Ectodermal cell (in vitro differentiated cells): Measurements from ENCODE around the gene PLA2G2D.

Experiments
- H3K27ac ChIP-seq: 2 replicates; pipeline ENCODE4 v1.7.0; 2013; ENCODE audit warnings: mild to moderate bottlenecking, low read depth, low read length; ENCODE audit not compliant: insufficient read depth, poor library complexity, severe bottlenecking
- H3K27me3 ChIP-seq: 2 replicates; pipeline ENCODE4 v1.7.0; 2013; ENCODE audit warnings: mild to moderate bottlenecking, low read length; ENCODE audit not compliant: insufficient read depth, control insufficient read depth, poor library complexity, severe bottlenecking
- H3K36me3 ChIP-seq: one replicate; pipeline ENCODE4 v1.7.0; 2013; ENCODE audit warnings: low read length; ENCODE audit not compliant: control insufficient read depth, insufficient read depth
- H3K4me1 ChIP-seq: one replicate; pipeline ENCODE4 v1.7.0; 2013; ENCODE audit warnings: low read length; ENCODE audit not compliant: control insufficient read depth, insufficient read depth
- H3K4me3 ChIP-seq: 2 replicates; pipeline ENCODE4 v1.7.0; 2013; ENCODE audit warnings: low read depth, low read length, control low read depth; ENCODE audit not compliant: insufficient read depth
- H3K9me3 ChIP-seq: 2 replicates; pipeline ENCODE4 v1.7.0; 2013; ENCODE audit warnings: mild to moderate bottlenecking, low read length, moderate library complexity; ENCODE audit not compliant: control insufficient read depth
- WGBS, 2 experiments: methylation state at CpG; one replicate each; pipeline ENCODE4 v1.1.7; 2013; ENCODE audit warnings: missing lambda C conversion rate in 2 of 2; 5-methylcytosine and 5-hydroxymethylcytosine counted together

The PLA2G2D gene

DNA sequence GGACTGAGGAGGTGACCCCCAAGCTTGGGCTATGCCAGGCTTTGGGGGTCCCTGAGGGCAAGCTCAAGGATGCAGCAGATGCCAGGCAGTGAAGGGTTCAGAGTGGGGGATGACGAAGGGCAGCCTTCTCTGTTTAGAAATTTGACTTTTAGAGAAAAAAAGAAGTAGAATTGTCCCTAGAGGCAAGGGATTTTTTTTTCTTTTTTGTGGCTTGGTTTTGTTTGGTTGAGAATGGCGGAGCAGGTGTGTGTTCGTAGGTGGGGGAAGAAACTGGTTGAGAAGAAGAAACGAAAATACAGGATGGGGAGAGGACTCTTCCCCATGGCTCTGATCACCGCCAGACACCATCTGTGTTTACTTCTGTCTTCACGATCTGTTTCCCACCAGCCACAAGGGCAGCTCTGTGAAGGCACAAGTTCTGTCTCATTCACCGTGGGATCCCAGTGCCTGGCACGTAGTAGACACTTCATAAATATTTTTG lies 41.1 kb downstream of the PLA2G2D start:
- Histone ChIP-seq H3K36me3 (no peaks in the 10 kb centered on the region), H3K4me3 (no peak overlapping the region), H3K4me1 (no peaks in the 10 kb centered on the region), H3K27ac (no peak overlapping the region), H3K27me3 (no peaks in the 10 kb centered on the region), H3K9me3 (no peaks in the 10 kb centered on the region)
- WGBS, 2 experiments, result 89 to 92% methylated on average over 8 of the region's 8 CpGs

DNA sequence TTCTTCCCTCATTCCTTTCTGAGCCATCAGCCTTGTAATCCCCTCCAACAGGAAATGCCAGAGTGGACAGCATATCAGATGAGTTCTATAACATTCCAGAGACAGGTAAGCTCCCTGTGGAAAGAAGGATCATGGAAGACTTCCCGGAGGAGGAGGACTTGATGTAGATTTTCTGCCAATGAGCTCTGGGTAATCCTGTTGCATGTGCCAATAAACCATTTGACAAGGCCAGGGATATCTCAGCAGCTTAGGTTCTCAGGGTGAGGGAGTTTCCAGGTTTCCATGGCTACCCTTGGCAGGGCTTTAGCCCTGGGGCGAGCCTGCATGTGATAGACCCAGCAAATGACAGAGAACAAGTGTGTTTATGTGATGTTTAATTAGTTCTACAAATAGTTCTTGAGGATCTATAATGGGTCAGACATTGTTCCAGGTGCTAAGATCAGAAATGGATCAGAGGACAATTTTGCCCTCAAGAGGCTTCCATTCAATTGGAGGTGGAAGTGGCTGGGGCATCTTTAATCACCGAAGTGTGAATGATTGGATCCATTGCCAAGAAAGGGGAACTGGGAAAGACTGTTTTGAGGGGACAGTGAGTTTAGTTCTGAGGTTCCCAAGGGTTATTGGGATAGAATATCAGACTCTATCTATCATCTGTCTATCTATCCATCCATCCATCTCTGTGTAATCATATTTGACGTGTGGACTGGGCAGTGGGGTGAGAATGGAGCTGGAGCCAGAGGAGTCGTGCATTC lies 42.5 kb downstream of the PLA2G2D start:
- Histone ChIP-seq H3K4me3 (no peak overlapping the region), H3K36me3 (no peaks in the 10 kb centered on the region), H3K27ac (no peak overlapping the region), H3K4me1 (no peaks in the 10 kb centered on the region), H3K27me3 (no peaks in the 10 kb centered on the region), H3K9me3 (no peaks in the 10 kb centered on the region)
- 94 to 97% methylated on average over 5 of the region's 5 CpGs for WGBS, 2 experiments

DNA sequence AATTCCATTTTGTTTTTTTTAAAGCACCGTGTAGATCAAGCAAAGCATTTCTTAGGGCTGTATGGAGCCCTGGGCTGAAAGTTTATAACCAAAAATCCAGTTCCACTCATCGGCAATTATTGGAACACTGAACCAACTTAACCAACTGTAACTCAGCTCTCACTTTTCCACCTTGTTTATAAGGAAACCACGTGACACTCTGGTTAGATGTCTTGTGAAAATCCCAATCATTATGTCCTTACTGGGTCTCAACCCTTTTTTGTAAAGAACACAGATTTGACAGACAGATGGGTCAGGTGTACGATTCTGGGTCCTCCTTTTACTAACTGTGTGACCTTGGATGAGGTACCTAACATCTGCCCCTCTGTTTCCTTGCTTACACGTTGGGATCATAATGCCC lies 43.1 kb downstream of the PLA2G2D start:
- H3K36me3 ChIP-seq, result no peaks in the 10 kb centered on the region
- H3K27me3 ChIP-seq, result no peaks in the 10 kb centered on the region
- H3K9me3 ChIP-seq, result no peaks in the 10 kb centered on the region
- H3K27ac ChIP-seq, result no peak overlapping the region
- no peaks in the 10 kb centered on the region for H3K4me1 ChIP-seq
- 84% methylated on average over 5 of the region's 5 CpGs for WGBS, 2 experiments
- H3K4me3 ChIP-seq, result no peak overlapping the region

DNA sequence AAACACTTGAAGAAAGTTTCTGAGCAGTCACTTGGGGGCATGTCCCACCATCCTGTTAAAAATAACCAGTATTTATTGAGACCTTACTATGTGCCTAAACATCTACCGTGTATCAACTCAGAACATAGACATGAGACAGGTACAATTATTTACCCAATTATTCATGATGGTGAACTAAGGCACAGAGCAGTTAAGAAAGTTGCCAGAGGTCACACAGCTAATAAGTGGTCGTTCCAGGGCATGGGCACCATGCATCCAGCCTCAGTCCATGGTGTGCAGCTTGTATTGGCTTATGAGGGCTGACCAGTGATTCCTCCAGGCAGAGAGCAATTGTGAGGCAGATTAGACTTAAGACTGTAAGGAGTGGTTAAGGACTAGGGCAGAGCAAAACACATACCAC lies 44.0 kb downstream of the PLA2G2D start:
- Histone ChIP-seq H3K4me3 (no peak overlapping the region), H3K36me3 (no peaks in the 10 kb centered on the region), H3K4me1 (no peaks in the 10 kb centered on the region), H3K27ac (no peak overlapping the region), H3K27me3 (no peaks in the 10 kb centered on the region), H3K9me3 (no peaks in the 10 kb centered on the region)
- WGBS, 2 experiments, result 92 to 95% methylated on average over 2 of the region's 2 CpGs

DNA sequence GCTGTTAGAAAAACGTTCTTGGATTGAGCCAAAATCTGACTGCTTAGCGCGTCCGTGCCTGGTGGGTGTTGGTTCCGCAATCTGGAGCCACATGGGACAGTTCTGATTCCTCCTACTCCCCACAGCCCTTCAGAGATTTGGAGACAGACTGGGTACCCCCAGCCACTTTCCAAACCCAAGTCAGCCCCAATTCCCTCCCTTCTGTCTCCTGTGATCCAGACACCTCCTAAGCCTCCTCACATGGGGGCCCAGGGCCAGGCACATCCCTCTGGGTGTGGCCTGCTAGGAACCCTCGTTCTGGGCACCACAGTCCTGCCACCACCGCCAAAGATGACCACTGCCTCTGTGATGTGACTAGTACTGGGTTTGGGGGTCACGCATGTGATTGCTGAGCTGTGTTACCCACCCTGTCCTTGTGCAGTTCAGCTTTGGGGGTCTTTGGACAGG lies 44.6 kb downstream of the PLA2G2D start:
- Histone ChIP-seq H3K4me1 (no peaks in the 10 kb centered on the region), H3K4me3 (no peak overlapping the region), H3K9me3 (no peaks in the 10 kb centered on the region), H3K36me3 (no peaks in the 10 kb centered on the region), H3K27ac (no peak overlapping the region), H3K27me3 (no peaks in the 10 kb centered on the region)
- WGBS, 2 experiments, result 94 to 96% methylated on average over 8 of the region's 8 CpGs

DNA sequence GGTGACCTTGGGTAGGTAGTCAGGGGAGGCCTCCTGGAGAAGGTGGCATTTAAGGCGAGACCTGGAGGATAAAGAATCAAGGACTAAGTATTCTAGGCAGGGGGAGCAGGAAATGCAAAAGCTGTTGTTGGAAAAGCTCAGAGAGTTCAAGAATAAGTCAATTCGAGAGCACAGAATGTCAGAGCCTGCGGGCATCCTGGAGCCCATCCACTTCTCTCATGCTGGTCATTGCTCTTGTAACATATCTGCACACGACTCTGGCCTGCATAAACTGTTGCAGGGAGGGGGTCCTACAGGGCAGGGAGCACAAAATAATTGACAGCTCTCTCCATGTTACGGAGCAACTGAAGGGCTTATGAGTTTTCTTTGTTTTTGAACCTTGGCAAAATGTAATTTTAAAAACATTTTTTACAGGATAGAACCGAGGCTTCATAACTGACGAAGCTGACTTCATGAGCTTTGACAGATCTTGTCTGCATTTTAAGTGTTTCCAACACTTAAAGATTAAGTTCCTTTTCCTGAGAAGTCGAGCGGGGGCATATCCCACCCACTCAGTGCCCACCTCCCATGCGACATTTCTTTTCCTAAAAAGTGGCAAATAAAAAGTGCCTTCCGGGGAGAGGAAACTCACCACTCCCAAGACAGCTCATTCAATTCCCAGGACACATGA lies 45.1 kb downstream of the PLA2G2D start:
- no peaks in the 10 kb centered on the region for H3K36me3 ChIP-seq
- no peaks in the 10 kb centered on the region for H3K9me3 ChIP-seq
- H3K4me1 ChIP-seq, result no peaks in the 10 kb centered on the region
- no peak overlapping the region for H3K27ac ChIP-seq
- WGBS, 2 experiments, result 92 to 93% methylated on average over 11 of the region's 11 CpGs
- no peak overlapping the region for H3K4me3 ChIP-seq
- H3K27me3 ChIP-seq, result no peaks in the 10 kb centered on the region

GRCh38 chr1:20073256-20073655 lies 46.1 kb downstream of the PLA2G2D start:
- H3K4me1 ChIP-seq, result no peaks in the 10 kb centered on the region
- H3K27ac ChIP-seq, result no peak overlapping the region
- H3K36me3 ChIP-seq, result no peaks in the 10 kb centered on the region
- H3K4me3 ChIP-seq, result no peak overlapping the region
- 94 to 100% methylated on average over 2 of the region's 2 CpGs for whole genome bisulfite sequencing, 2 experiments
- no peaks in the 10 kb centered on the region for H3K27me3 ChIP-seq
- no peaks in the 10 kb centered on the region for H3K9me3 ChIP-seq

- Histone ChIP-seq H3K27me3 (no peaks in the 10 kb centered on the region), H3K9me3 (no peaks in the 10 kb centered on the region), H3K4me1 (no peaks in the 10 kb centered on the region), H3K27ac (no peak overlapping the region), H3K4me3 (no peak overlapping the region), H3K36me3 (no peaks in the 10 kb centered on the region)
- 88 to 90% methylated on average over 7 of the region's 7 CpGs for WGBS, 2 experiments
Measured at GRCh38 chr1:20072771-20073170, 46.6 kb downstream of the PLA2G2D start.

DNA sequence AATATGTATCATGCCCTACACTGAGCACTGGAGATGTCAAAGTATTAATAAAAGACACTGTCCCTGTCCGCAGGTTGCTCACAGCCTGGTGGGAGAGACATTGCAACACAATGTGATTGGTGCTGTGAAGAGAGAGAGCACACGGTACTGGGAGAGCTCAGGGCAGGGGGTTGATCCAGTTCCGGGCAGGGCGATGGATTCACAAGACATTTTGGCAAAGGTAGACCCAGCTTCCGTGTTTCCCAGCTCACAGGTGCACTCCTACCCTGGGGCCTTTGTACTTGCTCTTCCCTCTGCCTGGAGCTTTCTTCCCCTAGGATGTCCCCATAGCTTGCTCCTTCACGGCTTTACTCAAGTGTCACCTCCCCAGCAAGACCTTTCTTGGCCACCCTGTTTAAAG lies 47.9 kb downstream of the PLA2G2D start:
- Histone ChIP-seq H3K4me1 (no peaks in the 10 kb centered on the region), H3K27ac (no peak overlapping the region), H3K27me3 (no peaks in the 10 kb centered on the region), H3K4me3 (no peak overlapping the region), H3K9me3 (no peaks in the 10 kb centered on the region), H3K36me3 (no peaks in the 10 kb centered on the region)
- 90 to 93% methylated on average over 6 of the region's 6 CpGs for WGBS, 2 experiments

DNA sequence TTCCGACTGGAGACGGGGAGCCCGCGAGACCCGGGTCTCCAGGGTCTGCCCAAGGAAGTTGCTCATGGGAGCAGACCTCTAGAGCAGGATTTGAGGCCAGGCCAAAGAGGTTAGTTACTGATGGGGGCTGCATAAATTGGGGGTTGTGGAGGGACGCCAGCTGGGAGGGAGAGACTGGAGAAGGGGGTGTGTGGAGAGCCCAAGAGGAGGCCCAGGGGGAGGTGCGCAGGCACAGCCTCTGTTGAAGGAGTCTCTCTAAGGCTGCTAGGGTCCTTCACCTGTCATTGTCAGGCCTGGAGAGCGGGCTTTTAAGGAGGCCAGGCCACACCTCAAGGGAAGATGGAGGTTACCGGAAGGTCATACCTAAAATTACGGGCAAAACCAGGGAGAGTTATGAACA lies 49.0 kb downstream of the PLA2G2D start:
- no peaks in the 10 kb centered on the region for H3K4me1 ChIP-seq
- no peak overlapping the region for H3K4me3 ChIP-seq
- WGBS, 2 experiments, result 92 to 96% methylated on average over 10 of the region's 10 CpGs
- no peaks in the 10 kb centered on the region for H3K36me3 ChIP-seq
- no peaks in the 10 kb centered on the region for H3K9me3 ChIP-seq
- no peak overlapping the region for H3K27ac ChIP-seq
- no peaks in the 10 kb centered on the region for H3K27me3 ChIP-seq
